ENCODE results near the gene NFYC.

DNA sequence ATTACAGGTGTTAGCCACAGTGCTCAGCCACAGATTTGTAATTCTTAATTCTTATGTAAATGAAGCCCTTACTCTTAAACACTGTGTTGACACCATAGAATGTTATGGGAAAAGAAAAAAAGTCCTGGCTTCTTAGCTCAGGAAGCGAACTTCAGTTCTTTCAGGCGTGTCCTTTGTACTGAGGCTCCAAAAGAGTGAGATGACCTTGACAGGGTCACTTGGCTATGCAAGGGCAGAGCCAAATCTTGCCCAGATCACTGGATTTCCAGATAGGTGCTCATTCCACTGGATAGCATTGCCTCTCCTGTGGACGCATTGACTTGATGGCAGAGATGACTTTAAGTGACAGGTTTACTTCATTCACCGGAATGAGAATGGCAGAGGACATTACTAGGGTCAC lies 4.8 kb downstream of the NFYC start:
- TF ChIP-seq, protein P1, sequence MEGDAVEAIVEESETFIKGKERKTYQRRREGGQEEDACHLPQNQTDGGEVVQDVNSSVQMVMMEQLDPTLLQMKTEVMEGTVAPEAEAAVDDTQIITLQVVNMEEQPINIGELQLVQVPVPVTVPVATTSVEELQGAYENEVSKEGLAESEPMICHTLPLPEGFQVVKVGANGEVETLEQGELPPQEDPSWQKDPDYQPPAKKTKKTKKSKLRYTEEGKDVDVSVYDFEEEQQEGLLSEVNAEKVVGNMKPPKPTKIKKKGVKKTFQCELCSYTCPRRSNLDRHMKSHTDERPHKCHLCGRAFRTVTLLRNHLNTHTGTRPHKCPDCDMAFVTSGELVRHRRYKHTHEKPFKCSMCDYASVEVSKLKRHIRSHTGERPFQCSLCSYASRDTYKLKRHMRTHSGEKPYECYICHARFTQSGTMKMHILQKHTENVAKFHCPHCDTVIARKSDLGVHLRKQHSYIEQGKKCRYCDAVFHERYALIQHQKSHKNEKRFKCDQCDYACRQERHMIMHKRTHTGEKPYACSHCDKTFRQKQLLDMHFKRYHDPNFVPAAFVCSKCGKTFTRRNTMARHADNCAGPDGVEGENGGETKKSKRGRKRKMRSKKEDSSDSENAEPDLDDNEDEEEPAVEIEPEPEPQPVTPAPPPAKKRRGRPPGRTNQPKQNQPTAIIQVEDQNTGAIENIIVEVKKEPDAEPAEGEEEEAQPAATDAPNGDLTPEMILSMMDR (IDR thresholded peaks at IDR 0.05): no peak
- TF ChIP-seq POLR2A (IDR thresholded peaks at IDR 0.05): no peak

Measured in heart left ventricle (tissue), 13 donors.